Astrocyte of the spinal cord (primary cell): ENCODE results near the gene SND1.

Source experiments
- DNase-seq: peaks from one replicate; pipeline ENCODE4 v3.0.0; 2011; ENCODE audit warnings: low read depth, low spot score
- H3K4me3 ChIP-seq: 2 replicates; pipeline ENCODE4 v1.5.1; 2011; ENCODE audit warnings: low read depth, mild to moderate bottlenecking, low read length, moderate library complexity
- in situ Hi-C: cut with HindIII; loops from 2 replicates; pipeline ENCODE4 v1.10.0; 2017; ENCODE audit warnings: low sequenced_read_pairs
- TF ChIP-seq, protein P1 (sequence below): IDR thresholded peaks from 2 replicates; pipeline ENCODE4 v1.5.1; 2012; ENCODE audit warnings: low read depth, mild to moderate bottlenecking, low read length, inconsistent platforms

The SND1 gene

DNA sequence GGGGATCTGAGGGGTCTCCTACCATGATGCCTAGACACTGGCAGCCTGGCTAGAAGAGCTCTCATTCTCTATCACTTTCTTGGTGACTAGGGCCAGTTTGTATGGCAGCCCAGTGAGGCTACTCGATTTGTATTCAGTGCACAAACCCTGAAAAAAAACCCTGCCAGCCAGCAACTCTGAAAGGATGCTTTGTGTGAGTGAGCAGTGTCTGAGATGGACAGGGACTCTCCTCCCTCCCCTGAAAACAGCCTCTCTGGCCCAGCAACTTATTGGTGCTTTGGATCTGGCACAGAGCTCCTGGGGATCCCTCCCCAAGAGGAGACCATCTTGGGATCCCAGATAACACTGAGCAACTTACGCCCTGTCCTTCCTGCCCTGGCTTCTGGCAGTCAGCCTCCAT is 390.0 kb downstream of the SND1 start:
- TF ChIP-seq, protein P1, sequence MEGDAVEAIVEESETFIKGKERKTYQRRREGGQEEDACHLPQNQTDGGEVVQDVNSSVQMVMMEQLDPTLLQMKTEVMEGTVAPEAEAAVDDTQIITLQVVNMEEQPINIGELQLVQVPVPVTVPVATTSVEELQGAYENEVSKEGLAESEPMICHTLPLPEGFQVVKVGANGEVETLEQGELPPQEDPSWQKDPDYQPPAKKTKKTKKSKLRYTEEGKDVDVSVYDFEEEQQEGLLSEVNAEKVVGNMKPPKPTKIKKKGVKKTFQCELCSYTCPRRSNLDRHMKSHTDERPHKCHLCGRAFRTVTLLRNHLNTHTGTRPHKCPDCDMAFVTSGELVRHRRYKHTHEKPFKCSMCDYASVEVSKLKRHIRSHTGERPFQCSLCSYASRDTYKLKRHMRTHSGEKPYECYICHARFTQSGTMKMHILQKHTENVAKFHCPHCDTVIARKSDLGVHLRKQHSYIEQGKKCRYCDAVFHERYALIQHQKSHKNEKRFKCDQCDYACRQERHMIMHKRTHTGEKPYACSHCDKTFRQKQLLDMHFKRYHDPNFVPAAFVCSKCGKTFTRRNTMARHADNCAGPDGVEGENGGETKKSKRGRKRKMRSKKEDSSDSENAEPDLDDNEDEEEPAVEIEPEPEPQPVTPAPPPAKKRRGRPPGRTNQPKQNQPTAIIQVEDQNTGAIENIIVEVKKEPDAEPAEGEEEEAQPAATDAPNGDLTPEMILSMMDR: no peak
- no peak for DNase-seq
- H3K4me3 ChIP-seq: no peak overlapping the region
- in situ Hi-C loops: no loop called here

DNA sequence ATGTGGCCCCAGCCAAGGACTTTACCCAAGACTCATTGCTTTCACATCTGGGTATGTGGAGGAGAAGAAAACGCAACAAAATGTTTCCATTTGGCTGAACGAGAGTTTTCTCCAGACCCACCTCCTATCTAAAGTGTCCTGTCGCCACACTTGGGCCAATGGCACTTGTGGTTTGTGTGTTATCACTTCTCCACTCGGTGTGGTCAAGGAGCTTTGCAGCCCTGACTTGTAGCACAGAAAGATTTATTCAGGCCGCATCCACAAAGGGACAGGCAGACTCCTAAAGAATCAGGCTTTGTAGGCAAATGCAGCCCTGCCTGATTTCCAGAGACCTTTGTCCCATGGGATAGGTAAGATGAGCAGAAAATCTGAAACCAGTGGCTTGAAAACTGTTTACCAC is 392.1 kb downstream of the SND1 start:
- no peak overlapping the region for H3K4me3 ChIP-seq
- TF ChIP-seq, protein P1: no peak
- no peak for DNase-seq
- in situ Hi-C loops: no loop called here

DNA sequence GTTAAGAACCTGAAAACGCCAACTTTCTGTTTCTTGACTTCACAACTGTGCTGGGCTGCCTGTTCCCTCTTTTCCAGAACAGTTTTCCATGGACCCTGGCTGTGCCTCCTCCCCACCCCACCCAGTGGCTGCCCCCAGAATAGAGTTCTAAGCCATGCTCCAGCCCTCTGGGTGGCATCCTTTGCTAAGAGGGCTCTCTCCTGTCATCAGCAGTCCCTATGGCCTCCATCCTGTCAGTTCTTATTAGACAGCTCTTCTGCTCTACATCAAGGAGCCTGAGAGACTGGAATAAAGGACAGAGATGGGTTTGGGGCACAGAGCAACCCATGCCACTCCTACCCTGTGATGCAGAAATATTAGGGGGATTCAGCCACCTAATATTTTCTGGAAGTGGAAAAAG is 393.2 kb downstream of the SND1 start:
- in situ Hi-C loops: no loop called here
- no peak for DNase-seq
- TF ChIP-seq, protein P1: no peak

DNA sequence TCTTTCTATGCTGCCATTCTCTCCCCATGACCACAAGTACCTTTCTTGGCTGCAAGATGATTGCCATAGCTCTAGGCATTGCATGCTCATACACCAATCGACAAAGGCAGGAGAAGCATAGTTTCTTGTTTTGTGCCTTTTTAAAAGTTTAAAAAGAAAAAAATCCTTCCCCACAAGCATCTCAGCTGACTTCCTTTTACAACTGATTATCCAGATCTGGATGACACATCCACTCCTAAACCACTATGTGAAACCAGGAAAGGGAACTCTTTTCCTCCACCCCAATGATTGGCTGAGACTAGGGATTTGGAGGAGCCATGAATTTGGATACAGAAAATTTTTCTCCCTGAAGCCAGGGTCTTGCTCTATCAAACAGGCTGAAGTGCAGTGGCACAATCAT is 393.8 kb downstream of the SND1 start:
- in situ Hi-C loops: no loop called here
- TF ChIP-seq, protein P1: no peak
- no peak for DNase-seq
- H3K4me3 ChIP-seq: no peak overlapping the region

More for the DNA sequence above, 393.2 kb downstream of the SND1 start:
- no peak overlapping the region for H3K4me3 ChIP-seq

DNA sequence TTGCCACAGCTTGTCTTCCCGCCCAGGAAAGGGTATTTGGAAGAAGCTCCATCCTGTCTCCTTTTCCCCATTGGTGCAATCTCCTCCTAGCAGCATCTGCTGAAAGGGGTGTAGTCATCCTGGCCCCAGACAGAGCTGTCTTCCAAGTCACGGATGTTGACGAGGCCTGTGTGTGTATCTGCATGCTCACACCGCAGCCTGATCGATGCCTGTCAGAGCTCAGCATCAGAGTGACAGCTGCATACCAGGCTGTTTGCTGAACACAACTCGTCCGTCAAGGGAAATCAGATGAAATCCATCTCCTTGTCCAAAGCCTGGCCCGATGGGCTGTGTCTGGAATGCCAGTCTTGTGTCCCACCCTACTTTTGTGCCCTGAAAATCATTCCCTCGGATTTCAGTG is 400.4 kb downstream of the SND1 start:
- in situ Hi-C loops: loop anchor here (25.0 kb wide), 1 partner anchor 160 kb away; no protein-coding TSS in a partner anchor
- TF ChIP-seq, protein P1: no peak
- H3K4me3 ChIP-seq: no peak overlapping the region
- no peak for DNase-seq

DNA sequence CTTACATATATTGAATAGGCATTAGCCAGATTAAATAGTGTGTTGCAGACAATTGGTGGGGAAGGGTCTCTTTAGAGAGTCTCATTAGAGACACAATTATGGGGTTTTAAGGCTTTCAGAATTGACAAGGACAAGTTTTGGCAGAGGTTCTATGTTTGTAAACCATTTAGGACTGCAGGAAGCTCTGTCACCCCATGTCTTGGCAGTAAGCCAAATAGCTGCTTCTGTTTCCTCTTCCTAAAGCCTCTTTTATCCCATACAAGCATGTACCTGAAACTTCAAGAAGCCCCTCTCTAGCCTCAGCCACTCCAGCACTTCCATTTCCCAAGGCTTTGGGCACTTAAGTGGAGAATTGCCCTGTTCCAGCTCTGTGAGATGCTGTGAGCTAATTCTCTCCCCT is 401.0 kb downstream of the SND1 start:
- in situ Hi-C loops: loop anchor here (25.0 kb wide), 1 partner anchor 159 kb away; no protein-coding TSS in a partner anchor
- TF ChIP-seq, protein P1: no peak
- no peak for DNase-seq
- no peak overlapping the region for H3K4me3 ChIP-seq

DNA sequence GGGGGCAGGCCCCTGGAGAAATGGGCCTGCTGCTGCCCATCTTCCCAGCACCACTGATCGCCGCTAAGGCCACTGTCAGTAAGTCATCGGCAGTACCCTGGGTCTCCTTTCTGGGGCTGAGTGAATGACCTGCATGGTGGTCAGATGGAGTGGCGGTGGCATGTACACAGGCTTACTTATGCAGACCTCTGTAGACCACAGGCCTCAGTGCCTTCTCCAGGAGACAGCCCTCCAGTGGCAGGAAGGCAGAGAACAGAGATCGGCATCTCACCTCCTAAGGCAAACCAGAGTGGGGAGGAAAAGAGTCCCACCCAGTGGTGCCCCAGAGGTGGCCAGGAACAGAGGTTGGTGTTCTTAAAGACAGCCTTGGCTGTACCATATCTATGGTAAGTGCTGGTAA is 402.0 kb downstream of the SND1 start:
- in situ Hi-C loops: loop anchor here (25.0 kb wide), 1 partner anchor 158 kb away; no protein-coding TSS in a partner anchor
- no peak for DNase-seq
- H3K4me3 ChIP-seq: no peak overlapping the region
- TF ChIP-seq, protein P1: no peak
